GM23338 (cell line): ENCODE measurements around the gene SP140L. TPM values are rescaled to one million over a fixed set of nuclear protein-coding genes. Genes with fewer than 3 reads are reported as not detected.

Source experiments
- ATAC-seq: fragments of 200-7000 bp; cut with Tn5 transposase; 3 replicates; pipeline ENCODE4 v1.9.1; 2020
- DNase-seq: peaks from one replicate; pipeline ENCODE4 v3.0.0-alpha.2; 2015; ENCODE audit warnings: low spot score
- H2AFZ ChIP-seq: fragments of 200-600 bp; sonication (generic); 2 replicates; pipeline ENCODE4 v1.8.0; 2016; ENCODE audit warnings: antibody characterized with exemption, mild to moderate bottlenecking, moderate library complexity
- H3F3A ChIP-seq: fragments of 200-600 bp; sonication (generic); replicated peaks from 2 replicates; pipeline ENCODE4 v1.8.0; 2017; ENCODE audit warnings: antibody characterized with exemption, mixed run types, low read depth
- H3K27ac ChIP-seq: fragments of 200-600 bp; sonication (generic); 2 replicates; pipeline ENCODE4 v1.6.1; 2016; ENCODE audit warnings: low read depth
- H3K27me3 ChIP-seq: fragments of 200-600 bp; sonication (generic); 2 replicates; pipeline ENCODE4 v1.8.0; 2016; ENCODE audit warnings: mild to moderate bottlenecking, mixed run types, moderate library complexity; ENCODE audit not compliant: insufficient read depth
- H3K36me3 ChIP-seq: fragments of 200-600 bp; sonication (generic); 2 replicates; pipeline ENCODE4 v1.8.0; 2016; ENCODE audit warnings: mild to moderate bottlenecking; ENCODE audit not compliant: insufficient read depth
- H3K4me1 ChIP-seq: fragments of 200-600 bp; sonication (generic); 2 replicates; pipeline ENCODE4 v1.8.0; 2016; ENCODE audit warnings: mild to moderate bottlenecking, moderate library complexity; ENCODE audit not compliant: insufficient read depth
- H3K4me2 ChIP-seq: fragments of 200-600 bp; sonication (generic); 2 replicates; pipeline ENCODE4 v1.7.1; 2017; ENCODE audit warnings: mixed run types
- H3K4me3 ChIP-seq: fragments of 200-600 bp; sonication (generic); 2 replicates; pipeline ENCODE4 v1.6.1; 2016; ENCODE audit warnings: mixed run types
- H3K79me2 ChIP-seq: fragments of 200-600 bp; sonication (generic); replicated peaks from 2 replicates; pipeline ENCODE4 v1.8.0; 2017; ENCODE audit warnings: mild to moderate bottlenecking; ENCODE audit not compliant: insufficient read depth
- H3K9me2 ChIP-seq: fragments of 200-600 bp; sonication (generic); 2 replicates; pipeline ENCODE4 v1.8.0; 2017; ENCODE audit not compliant: insufficient read depth
- H4K20me1 ChIP-seq: fragments of 200-600 bp; sonication (generic); replicated peaks from 2 replicates; pipeline ENCODE4 v1.8.0; 2017; ENCODE audit warnings: mild to moderate bottlenecking; ENCODE audit not compliant: insufficient read depth
- H3K27ac Mint-ChIP-seq: 2 replicates; pipeline ENCODE4 v1.8.0; 2020; ENCODE audit warnings: inconsistent platforms, mild to moderate bottlenecking, moderate library complexity, mixed read lengths
- H3K27me3 Mint-ChIP-seq: 3 replicates; pipeline ENCODE4 v1.8.0; 2022; ENCODE audit warnings: low read depth, mild to moderate bottlenecking, moderate library complexity, mixed read lengths, inconsistent platforms; ENCODE audit not compliant: insufficient read depth, poor library complexity
- H3K36me3 Mint-ChIP-seq: 3 replicates; pipeline ENCODE4 v1.8.0; 2021; ENCODE audit warnings: low read depth, mild to moderate bottlenecking, inconsistent platforms, moderate library complexity, mixed read lengths
- H3K4me1 Mint-ChIP-seq: 3 replicates; pipeline ENCODE4 v1.8.0; 2020; ENCODE audit warnings: mild to moderate bottlenecking, inconsistent platforms, mixed read lengths
- H3K4me3 Mint-ChIP-seq: 3 replicates; pipeline ENCODE4 v1.8.0; 2021; ENCODE audit warnings: moderate library complexity, mild to moderate bottlenecking, inconsistent platforms, mixed read lengths
- H3K9me3 Mint-ChIP-seq: 3 replicates; pipeline ENCODE4 v1.8.0; 2020; ENCODE audit warnings: moderate library complexity, mild to moderate bottlenecking, inconsistent platforms, mixed read lengths
- CREB1 ChIP-seq: fragments of 250-450 bp; sonication (Bioruptor Pico); IDR thresholded peaks from 2 replicates; pipeline ENCODE4 v1.5.0; 2020; ENCODE audit warnings: low read depth, mild to moderate bottlenecking, moderate library complexity
- EZH2 ChIP-seq: fragments of 200-600 bp; sonication (generic); IDR thresholded peaks from one replicate; pipeline ENCODE4 v1.8.0; 2017; ENCODE audit warnings: antibody characterized with exemption, mild to moderate bottlenecking, low read depth; ENCODE audit not compliant: unreplicated experiment
- EZH2phosphoT487 ChIP-seq: fragments of 200-600 bp; sonication (generic); IDR thresholded peaks from one replicate; pipeline ENCODE4 v1.8.1; 2018; ENCODE audit warnings: antibody characterized with exemption; ENCODE audit not compliant: unreplicated experiment
- JUNB ChIP-seq: IDR thresholded peaks from one replicate; pipeline ENCODE4 v1.6.1; 2016; ENCODE audit warnings: antibody characterized with exemption; ENCODE audit not compliant: unreplicated experiment
- NANOG ChIP-seq: IDR thresholded peaks from 2 replicates; pipeline ENCODE4 v1.6.1; 2016; ENCODE audit warnings: antibody characterized with exemption, borderline replicate concordance
- POLR2AphosphoS5 ChIP-seq: IDR thresholded peaks from 2 replicates; pipeline ENCODE4 v1.6.1; 2016; ENCODE audit warnings: antibody characterized with exemption, low read depth
- STAT1 ChIP-seq: IDR thresholded peaks from one replicate; pipeline ENCODE4 v1.6.1; 2016; ENCODE audit warnings: antibody characterized with exemption; ENCODE audit not compliant: unreplicated experiment
- ZNF114 ChIP-seq: fragments of 250-450 bp; sonication (Bioruptor Pico); IDR thresholded peaks from 2 replicates; pipeline ENCODE4 v1.5.0; 2020; ENCODE audit warnings: mild to moderate bottlenecking, moderate library complexity
- ZNF331 ChIP-seq: fragments of 250-450 bp; sonication (Bioruptor Pico); IDR thresholded peaks from 2 replicates; pipeline ENCODE4 v1.5.0; 2020; ENCODE audit warnings: low read depth, mild to moderate bottlenecking, moderate library complexity
- ZNF462 ChIP-seq: fragments of 250-450 bp; sonication (Bioruptor Pico); IDR thresholded peaks from 2 replicates; pipeline ENCODE4 v1.5.0; 2020; ENCODE audit warnings: mild to moderate bottlenecking, moderate library complexity
- polyA plus RNA-seq: library from polyadenylated mRNA; unstranded; fragments of >200 nt; fragmentation: Nextera tagmentation; extraction: Ambion mirVana; gene quantifications from 2 replicates; pipeline ENCODE4 v1.2.1, GENCODE V29; 2016
- total RNA-seq: library from RNA; depleted of rRNA; stranded (reverse); fragments of >200 nt; shearing (Covaris generic); gene quantifications from 2 replicates; pipeline ENCODE4 v1.2.3, GENCODE V29; 2014
- TF ChIP-seq, protein P1 (sequence below): IDR thresholded peaks from 2 replicates; pipeline ENCODE4 v1.6.1; 2016; ENCODE audit warnings: antibody characterized with exemption
- TF ChIP-seq, protein P2 (sequence below): IDR thresholded peaks from one replicate; pipeline ENCODE4 v1.6.1; 2018; ENCODE audit warnings: antibody characterized with exemption; ENCODE audit not compliant: unreplicated experiment
- TF ChIP-seq, protein P3 (sequence below), 2 experiments: fragments of 200-600 bp in 1 of 2; sonication (generic) in 1 of 2; conservative IDR thresholded peaks; 2 replicates each; pipeline versions ENCODE4 v1.5.1 to v1.6.1; 2016 to 2017; ENCODE audit warnings: antibody characterized with exemption in 2 of 2, low read depth in 2 of 2, mild to moderate bottlenecking in 2 of 2, moderate library complexity in 1 of 2

Gene SP140L
- total and polyA plus RNA-seq, 2 experiments from 2014 or later: 1.3 to 1.7 TPM

DNA sequence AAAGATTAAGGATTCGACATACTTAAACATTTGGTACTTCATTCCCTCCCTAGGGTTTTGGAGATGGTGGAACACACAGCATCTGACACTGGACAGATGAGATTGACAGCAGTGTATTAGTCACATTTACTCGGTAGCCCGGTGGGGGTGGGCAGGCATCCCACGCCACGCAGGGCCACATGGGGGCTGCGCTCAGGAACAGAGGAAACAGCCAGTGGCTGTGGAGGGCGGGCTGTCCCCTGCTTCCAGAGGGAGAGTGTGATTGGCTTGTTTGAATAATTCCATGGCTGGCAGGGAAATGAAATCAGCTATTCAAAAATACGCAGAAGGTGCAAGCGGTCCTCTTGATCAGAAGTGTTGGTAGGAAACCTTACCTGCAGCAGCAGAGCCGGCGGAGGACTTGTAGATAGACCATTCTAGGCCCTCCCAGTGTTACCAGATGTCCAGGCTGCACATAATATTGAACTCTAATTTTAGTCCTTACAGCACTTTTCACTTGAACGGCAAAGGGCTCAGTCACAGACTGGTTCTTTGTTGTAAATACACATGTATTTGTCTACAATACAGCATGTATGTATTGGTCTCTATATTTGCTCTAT lies 18.5 kb upstream of the SP140L start:
- H3K9me3 Mint-ChIP-seq: peaks cover 16% of the 10 kb centered on the region
- DNase-seq (no peak), ATAC-seq (no peak)
- Histone ChIP-seq H3K36me3 (no peaks in the 10 kb centered on the region), H2AFZ (no peak overlapping the region), H3F3A (no peaks in the 10 kb centered on the region), H3K4me2 (no peak overlapping the region), H3K27me3 (no peaks in the 10 kb centered on the region), H4K20me1 (no peaks in the 10 kb centered on the region), H3K4me3 (no peak overlapping the region), H3K27ac (no peak overlapping the region), H3K4me1 (peaks cover 6% of the 10 kb centered on the region; the same call in 1 of the 2 replicates), H3K79me2 (no peaks in the 10 kb centered on the region), H3K9me2 (peaks cover 11% of the 10 kb centered on the region)
- H3K4me3 Mint-ChIP-seq: no peak overlapping the region
- H3K36me3 Mint-ChIP-seq: peaks cover 3% of the 10 kb centered on the region; the same call in 1 of the 3 replicates
- peaks cover 7% of the 10 kb centered on the region for H3K4me1 Mint-ChIP-seq
- peaks cover 13% of the 10 kb centered on the region for H3K27me3 Mint-ChIP-seq
- TF ChIP-seq CREB1 (CRISPR knock-in tag) (no peak), JUNB (no peak), ZNF462 (CRISPR knock-in tag) (no peak), NANOG (no peak), ZNF114 (no peak), EZH2 (no peak), STAT1 (no peak), POLR2AphosphoS5 (no peak), EZH2phosphoT487 (no peak), ZNF331 (no peak)
- TF ChIP-seq, protein P1, sequence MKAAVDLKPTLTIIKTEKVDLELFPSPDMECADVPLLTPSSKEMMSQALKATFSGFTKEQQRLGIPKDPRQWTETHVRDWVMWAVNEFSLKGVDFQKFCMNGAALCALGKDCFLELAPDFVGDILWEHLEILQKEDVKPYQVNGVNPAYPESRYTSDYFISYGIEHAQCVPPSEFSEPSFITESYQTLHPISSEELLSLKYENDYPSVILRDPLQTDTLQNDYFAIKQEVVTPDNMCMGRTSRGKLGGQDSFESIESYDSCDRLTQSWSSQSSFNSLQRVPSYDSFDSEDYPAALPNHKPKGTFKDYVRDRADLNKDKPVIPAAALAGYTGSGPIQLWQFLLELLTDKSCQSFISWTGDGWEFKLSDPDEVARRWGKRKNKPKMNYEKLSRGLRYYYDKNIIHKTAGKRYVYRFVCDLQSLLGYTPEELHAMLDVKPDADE: no peak
- TF ChIP-seq, protein P2, sequence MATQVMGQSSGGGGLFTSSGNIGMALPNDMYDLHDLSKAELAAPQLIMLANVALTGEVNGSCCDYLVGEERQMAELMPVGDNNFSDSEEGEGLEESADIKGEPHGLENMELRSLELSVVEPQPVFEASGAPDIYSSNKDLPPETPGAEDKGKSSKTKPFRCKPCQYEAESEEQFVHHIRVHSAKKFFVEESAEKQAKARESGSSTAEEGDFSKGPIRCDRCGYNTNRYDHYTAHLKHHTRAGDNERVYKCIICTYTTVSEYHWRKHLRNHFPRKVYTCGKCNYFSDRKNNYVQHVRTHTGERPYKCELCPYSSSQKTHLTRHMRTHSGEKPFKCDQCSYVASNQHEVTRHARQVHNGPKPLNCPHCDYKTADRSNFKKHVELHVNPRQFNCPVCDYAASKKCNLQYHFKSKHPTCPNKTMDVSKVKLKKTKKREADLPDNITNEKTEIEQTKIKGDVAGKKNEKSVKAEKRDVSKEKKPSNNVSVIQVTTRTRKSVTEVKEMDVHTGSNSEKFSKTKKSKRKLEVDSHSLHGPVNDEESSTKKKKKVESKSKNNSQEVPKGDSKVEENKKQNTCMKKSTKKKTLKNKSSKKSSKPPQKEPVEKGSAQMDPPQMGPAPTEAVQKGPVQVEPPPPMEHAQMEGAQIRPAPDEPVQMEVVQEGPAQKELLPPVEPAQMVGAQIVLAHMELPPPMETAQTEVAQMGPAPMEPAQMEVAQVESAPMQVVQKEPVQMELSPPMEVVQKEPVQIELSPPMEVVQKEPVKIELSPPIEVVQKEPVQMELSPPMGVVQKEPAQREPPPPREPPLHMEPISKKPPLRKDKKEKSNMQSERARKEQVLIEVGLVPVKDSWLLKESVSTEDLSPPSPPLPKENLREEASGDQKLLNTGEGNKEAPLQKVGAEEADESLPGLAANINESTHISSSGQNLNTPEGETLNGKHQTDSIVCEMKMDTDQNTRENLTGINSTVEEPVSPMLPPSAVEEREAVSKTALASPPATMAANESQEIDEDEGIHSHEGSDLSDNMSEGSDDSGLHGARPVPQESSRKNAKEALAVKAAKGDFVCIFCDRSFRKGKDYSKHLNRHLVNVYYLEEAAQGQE: no peak
- TF ChIP-seq, protein P3, sequence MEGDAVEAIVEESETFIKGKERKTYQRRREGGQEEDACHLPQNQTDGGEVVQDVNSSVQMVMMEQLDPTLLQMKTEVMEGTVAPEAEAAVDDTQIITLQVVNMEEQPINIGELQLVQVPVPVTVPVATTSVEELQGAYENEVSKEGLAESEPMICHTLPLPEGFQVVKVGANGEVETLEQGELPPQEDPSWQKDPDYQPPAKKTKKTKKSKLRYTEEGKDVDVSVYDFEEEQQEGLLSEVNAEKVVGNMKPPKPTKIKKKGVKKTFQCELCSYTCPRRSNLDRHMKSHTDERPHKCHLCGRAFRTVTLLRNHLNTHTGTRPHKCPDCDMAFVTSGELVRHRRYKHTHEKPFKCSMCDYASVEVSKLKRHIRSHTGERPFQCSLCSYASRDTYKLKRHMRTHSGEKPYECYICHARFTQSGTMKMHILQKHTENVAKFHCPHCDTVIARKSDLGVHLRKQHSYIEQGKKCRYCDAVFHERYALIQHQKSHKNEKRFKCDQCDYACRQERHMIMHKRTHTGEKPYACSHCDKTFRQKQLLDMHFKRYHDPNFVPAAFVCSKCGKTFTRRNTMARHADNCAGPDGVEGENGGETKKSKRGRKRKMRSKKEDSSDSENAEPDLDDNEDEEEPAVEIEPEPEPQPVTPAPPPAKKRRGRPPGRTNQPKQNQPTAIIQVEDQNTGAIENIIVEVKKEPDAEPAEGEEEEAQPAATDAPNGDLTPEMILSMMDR (conservative IDR thresholded peaks at IDR 0.05; ENCODE audit: low read depth in 2 of 2): no peak
- no peak overlapping the region for H3K27ac Mint-ChIP-seq
